GM12878 (cell line): ENCODE results near the gene LRRC51. TPM values are rescaled to one million over a fixed set of nuclear protein-coding genes. Genes with fewer than 3 reads are reported as not detected.
A peak's percentile ranks its signal among the peaks of the same experiment; 100 is the strongest.

ENCODE experiments used
- BHLHE40 ChIP-seq, 2 experiments: fragments of 450-650 bp in 1 of 2; IDR thresholded peaks; 2 replicates each; pipeline ENCODE4 v1.6.1; 2011 to 2017; ENCODE audit warnings: low read depth in 2 of 2, borderline replicate concordance in 1 of 2, improper control_type of control experiment in 1 of 2, low read length in 1 of 2, mild to moderate bottlenecking in 1 of 2
- CHD2 ChIP-seq: IDR thresholded peaks from 2 replicates; pipeline ENCODE4 v1.6.1; 2011; ENCODE audit warnings: low read depth, low read length, improper control_type of control experiment, borderline replicate concordance
- DPF2 ChIP-seq: fragments of 450-650 bp; IDR thresholded peaks from 2 replicates; pipeline ENCODE4 v1.6.1; 2017; ENCODE audit warnings: mild to moderate bottlenecking
- JUNB ChIP-seq: IDR thresholded peaks from 2 replicates; pipeline ENCODE4 v1.6.1; 2016; ENCODE audit warnings: antibody characterized with exemption, mild to moderate bottlenecking
- KLF5 ChIP-seq: fragments of 450-650 bp; IDR thresholded peaks from 2 replicates; pipeline ENCODE4 v1.6.1; 2014; ENCODE audit warnings: mild to moderate bottlenecking; ENCODE audit not compliant: partially characterized antibody
- MEF2B ChIP-seq: fragments of 450-650 bp; IDR thresholded peaks from 2 replicates; pipeline ENCODE4 v1.6.1; 2018; ENCODE audit warnings: mild to moderate bottlenecking, moderate library complexity; ENCODE audit not compliant: partially characterized antibody, poor library complexity, severe bottlenecking
- POLR2AphosphoS5 ChIP-seq: IDR thresholded peaks from 2 replicates; pipeline ENCODE4 v1.6.1; 2011; ENCODE audit warnings: mild to moderate bottlenecking, low read length, inconsistent platforms
- RUNX3 ChIP-seq: IDR thresholded peaks from 2 replicates; pipeline ENCODE4 v1.6.1; 2012; ENCODE audit warnings: low read length, inconsistent platforms
- TCF12 ChIP-seq: IDR thresholded peaks from 2 replicates; pipeline ENCODE4 v1.6.1; 2011; ENCODE audit warnings: low read depth, mild to moderate bottlenecking, low read length
- YY1 ChIP-seq: IDR thresholded peaks from 2 replicates; pipeline ENCODE4 v1.6.1; 2011; ENCODE audit warnings: low read depth, mild to moderate bottlenecking, low read length
- ZBTB4 ChIP-seq: fragments of 450-650 bp; formaldehyde crosslinking; IDR thresholded peaks from 2 replicates; pipeline ENCODE4 v1.4.0; 2022; ENCODE audit warnings: mild to moderate bottlenecking, moderate library complexity
- polyA plus RNA-seq, 11 experiments: library from polyadenylated mRNA; depleted of rRNA in 4 of 11; unstranded in 6 of 11; stranded (reverse) in 5 of 11; fragments of >200 nt; fragmentation: Nextera tagmentation in 4 of 11; fragmentation: Illumina TruSeq in 1 of 11; extraction: Ambion mirVana in 4 of 11; extraction: Trizol in 1 of 11; gene quantifications; 1 replicate in 1 of 11; 2 replicates in 10 of 11; pipeline versions ENCODE4 v1.2.1 to v1.2.3, GENCODE V29; 2011 to 2016; ENCODE audit warnings: inconsistent platforms in 2 of 11, missing spikeins in 2 of 11, low read depth in 1 of 11
- total RNA-seq, 4 experiments: library from RNA; depleted of rRNA in 3 of 4; stranded (reverse); fragments of >200 nt in 3 of 4; fragmentation: Illumina TruSeq in 1 of 4; extraction: Trizol in 1 of 4; gene quantifications; 2 replicates each; pipeline versions ENCODE4 v1.2.1 to v1.2.3, GENCODE V29; 2013 to 2021
- TF ChIP-seq, protein P1 (sequence below): IDR thresholded peaks from 2 replicates; pipeline ENCODE4 v1.6.1; 2011; ENCODE audit warnings: low read depth, low read length, improper control_type of control experiment, borderline replicate concordance

Gene LRRC51
- total and polyA plus RNA-seq, 10 of the 15 experiments (the other 5 are each of a cell fraction or from before 2014, with no cell fraction given), result 2.6 to 8.6 (median 5.4) TPM

DNA sequence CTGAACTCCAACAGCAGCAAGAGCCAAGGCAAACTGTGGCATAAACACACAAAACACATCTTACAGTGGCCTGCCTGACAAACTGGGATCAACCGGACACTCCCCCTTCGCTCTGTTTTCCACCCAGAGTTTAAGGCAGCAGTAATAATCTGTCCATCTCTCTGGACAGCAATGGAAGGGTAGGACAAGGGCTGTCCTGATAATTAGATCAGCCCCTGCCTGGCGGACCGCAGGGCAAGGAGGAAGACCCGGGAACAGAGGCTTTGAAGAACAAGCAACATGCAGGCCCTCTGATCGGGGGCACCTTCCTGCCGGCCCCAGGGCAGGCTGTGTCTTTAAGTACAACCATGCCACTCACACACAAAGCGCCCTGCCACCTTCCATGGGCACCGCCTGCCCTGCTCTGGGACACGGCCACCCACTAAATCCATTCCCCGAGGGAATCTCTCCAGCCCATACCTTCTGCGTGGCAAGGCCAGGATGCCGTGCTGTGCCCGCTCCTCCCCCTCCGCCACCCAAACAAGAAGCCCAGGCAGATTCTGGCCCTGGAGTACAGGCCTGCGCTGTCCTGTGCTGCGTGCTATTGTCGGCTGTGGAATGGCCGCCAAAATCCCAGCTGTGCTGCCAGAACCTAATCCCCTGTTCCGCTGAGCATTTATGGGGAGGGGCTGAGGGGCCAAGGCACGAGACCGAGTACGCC lies 39.1 kb upstream of the LRRC51 start (continued):
- TF ChIP-seq, protein P1, sequence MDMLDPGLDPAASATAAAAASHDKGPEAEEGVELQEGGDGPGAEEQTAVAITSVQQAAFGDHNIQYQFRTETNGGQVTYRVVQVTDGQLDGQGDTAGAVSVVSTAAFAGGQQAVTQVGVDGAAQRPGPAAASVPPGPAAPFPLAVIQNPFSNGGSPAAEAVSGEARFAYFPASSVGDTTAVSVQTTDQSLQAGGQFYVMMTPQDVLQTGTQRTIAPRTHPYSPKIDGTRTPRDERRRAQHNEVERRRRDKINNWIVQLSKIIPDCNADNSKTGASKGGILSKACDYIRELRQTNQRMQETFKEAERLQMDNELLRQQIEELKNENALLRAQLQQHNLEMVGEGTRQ, result no peak
- TF ChIP-seq TCF12 (0 out of 2 replicates have a peak, but pooled peaks have one; percentile 22), YY1 (peak; percentile 81), KLF5 (no peak), BHLHE40 (IDR thresholded peaks at IDR 0.05; ENCODE audit: borderline replicate concordance in 1 of 2, low read depth in 2 of 2, low read length in 1 of 2) (peak; percentile 47 to 81; a peak in 2 of 4 replicates), DPF2 (peak; percentile 23; the same call in 1 of the 2 replicates), JUNB (no peak), CHD2 (0 out of 2 replicates have a peak, but pooled peaks have one; percentile 34), ZBTB4 (no peak), POLR2AphosphoS5 (peak; percentile 70), MEF2B (no peak), RUNX3 (0 out of 2 replicates have a peak, but pooled peaks have one; percentile 2)
